BLaER1 (cell line): Measurements from ENCODE around the gene ASB13.
"Not testable (repeated sequence)": the region's sequence is repeated elsewhere in the genome, so short reads cannot be mapped to it uniquely, and the experiment has no call there.

Experiments
- H3K27ac ChIP-seq: shearing (Covaris generic); formaldehyde crosslinking; 2 replicates; pipeline ENCODE4 v1.8.1; 2022
- H3K27me3 ChIP-seq: shearing (Covaris generic); formaldehyde crosslinking; 2 replicates; pipeline ENCODE4 v1.8.1; 2022
- H3K36me3 ChIP-seq: shearing (Covaris generic); formaldehyde crosslinking; 2 replicates; pipeline ENCODE4 v1.8.1; 2022
- H3K4me1 ChIP-seq: shearing (Covaris generic); formaldehyde crosslinking; 2 replicates; pipeline ENCODE4 v1.8.1; 2022
- H3K4me2 ChIP-seq: shearing (Covaris generic); formaldehyde crosslinking; 2 replicates; pipeline ENCODE4 v1.8.1; 2022
- H3K4me3 ChIP-seq: shearing (Covaris generic); formaldehyde crosslinking; 2 replicates; pipeline ENCODE4 v1.8.1; 2022
- H3K9ac ChIP-seq: shearing (Covaris generic); formaldehyde crosslinking; 2 replicates; pipeline ENCODE4 v1.8.1; 2022
- H3K9me3 ChIP-seq: shearing (Covaris generic); formaldehyde crosslinking; 2 replicates; pipeline ENCODE4 v1.8.1; 2022
- H4K20me1 ChIP-seq: shearing (Covaris generic); formaldehyde crosslinking; 2 replicates; pipeline ENCODE4 v1.8.1; 2022
- Cebpa-rat ChIP-seq: shearing (Covaris generic); IDR thresholded peaks from 2 replicates; pipeline ENCODE4 v1.8.1; 2022

Gene ASB13

DNA sequence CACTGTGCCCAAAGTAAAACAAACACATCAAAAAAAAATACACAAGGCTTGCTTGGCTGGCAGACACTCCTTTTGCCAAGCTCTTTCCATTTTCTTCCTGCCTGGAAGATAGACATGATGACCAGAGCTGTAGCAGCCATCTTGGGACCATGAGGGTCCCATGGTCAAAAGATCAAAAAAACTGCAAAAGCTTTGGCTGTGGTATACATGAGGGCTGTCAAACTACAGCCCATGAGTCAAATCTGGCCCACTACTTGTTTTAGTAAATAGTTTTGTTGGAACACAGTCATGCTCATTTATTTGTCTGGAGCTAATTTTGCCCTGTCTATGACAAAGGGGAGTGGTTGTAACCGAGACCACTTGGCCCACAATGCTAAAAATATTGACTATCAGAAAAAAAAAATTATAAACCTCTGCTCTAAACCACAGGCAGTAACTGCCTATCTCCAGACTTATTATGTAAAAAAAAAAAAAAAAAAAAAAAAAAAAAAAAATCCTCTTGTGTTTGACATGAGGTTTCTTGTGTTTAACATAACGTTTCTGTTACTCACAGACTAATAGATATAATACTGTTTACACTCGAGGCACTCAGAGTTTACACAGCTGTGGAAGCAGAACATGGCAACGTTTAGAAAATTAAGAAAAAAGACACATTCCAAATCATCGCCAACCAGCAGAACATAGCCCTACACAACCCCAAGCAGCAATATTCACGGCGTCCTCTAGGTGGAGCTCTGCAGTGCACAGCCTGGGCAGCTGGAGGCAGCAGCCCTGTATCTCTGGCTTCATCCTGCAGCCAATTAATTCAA, 36.9 kb downstream of the ASB13 start:
- H3K4me1 ChIP-seq, result peaks cover 31% of the 10 kb centered on the region
- no peaks in the 10 kb centered on the region for H3K27me3 ChIP-seq
- TF ChIP-seq Cebpa-rat, result no peak
- H3K4me2 ChIP-seq, result peak overlapping the region; percentile 74
- H3K4me3 ChIP-seq, result no peak overlapping the region; the same call in 1 of the 2 replicates
- H3K36me3 ChIP-seq, result no peaks in the 10 kb centered on the region
- H3K27ac ChIP-seq, result 0 out of 2 replicates have a peak overlapping the region, but pooled peaks have one; percentile 35
- H4K20me1 ChIP-seq, result no peaks in the 10 kb centered on the region
- no peak overlapping the region for H3K9ac ChIP-seq
- no peaks in the 10 kb centered on the region for H3K9me3 ChIP-seq

DNA sequence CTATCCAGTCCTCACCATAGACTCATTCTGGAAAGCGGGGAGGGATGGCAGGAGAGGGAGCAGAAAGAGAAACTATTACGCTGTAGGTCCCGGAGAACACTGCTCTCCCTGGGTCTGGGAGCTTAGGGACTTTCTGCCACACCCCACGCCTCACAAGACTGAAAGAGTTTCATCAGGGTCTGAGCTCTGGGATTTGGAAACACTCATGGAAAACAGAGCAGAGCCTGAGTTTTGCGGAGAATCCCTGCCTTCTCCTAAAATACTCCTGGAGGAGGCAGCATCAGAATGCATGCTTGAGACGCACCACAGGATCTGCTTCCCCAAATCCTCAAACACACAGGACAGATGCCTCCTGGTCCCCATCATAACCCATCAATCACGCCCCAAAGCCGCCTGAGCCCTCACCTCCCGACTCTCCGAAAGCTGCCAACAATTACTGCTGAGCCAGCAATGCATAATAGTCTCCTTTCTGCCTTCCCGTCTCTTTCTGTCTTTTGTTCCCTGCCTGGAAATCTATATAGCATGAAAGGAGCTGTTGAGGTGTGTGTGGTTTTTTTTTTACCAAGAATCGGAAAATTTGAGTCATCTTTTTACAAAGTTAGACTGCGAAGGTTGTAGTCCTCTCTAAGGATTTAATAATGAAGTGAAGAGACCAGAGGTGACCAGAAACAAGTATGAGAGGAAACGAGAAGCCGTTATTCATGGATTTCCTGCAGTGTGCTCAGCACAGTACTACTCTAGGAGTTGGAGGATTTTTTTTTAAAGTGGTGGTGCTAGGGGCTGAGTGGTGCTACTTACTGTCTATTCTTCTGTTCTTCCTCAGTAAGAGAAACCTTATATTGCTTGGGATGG, 37.7 kb downstream of the ASB13 start:
- H3K9me3 ChIP-seq, result no peaks in the 10 kb centered on the region
- peaks cover 31% of the 10 kb centered on the region for H3K4me1 ChIP-seq
- H3K4me2 ChIP-seq, result peak overlapping the region; percentile 74
- no peaks in the 10 kb centered on the region for H3K36me3 ChIP-seq
- H4K20me1 ChIP-seq, result no peaks in the 10 kb centered on the region
- 0 out of 2 replicates have a peak overlapping the region, but pooled peaks have one; percentile 35 for H3K27ac ChIP-seq
- no peak for TF ChIP-seq Cebpa-rat
- no peak overlapping the region; the same call in 1 of the 2 replicates for H3K4me3 ChIP-seq
- H3K9ac ChIP-seq, result no peak overlapping the region
- no peaks in the 10 kb centered on the region for H3K27me3 ChIP-seq

DNA sequence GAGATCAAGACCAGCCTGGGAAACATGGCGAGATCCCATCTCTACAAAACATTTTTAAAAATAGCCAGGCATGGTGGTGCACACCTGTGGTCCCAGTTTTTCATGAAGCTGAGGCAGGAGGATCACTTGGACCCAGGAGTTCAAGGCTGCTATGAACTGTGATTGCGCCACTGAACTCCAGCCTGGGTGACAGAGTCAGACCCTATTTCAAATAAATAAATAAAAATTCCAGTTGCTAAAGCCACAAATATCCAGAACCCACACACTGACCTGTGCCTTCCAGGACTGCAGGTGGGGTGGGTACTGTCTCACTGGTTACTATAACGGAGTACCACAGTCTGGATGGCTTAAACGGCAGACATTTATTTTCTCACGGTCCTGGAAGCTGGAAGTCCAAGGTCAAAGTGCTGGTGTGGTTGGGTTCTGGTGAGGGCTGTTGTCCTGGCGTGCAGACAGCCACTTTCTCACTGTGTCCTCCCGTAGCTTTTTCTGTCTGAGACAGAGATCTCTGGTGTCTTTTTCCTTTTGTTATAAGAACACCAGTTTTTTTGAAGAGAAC, 38.8 kb downstream of the ASB13 start:
- H3K9ac ChIP-seq, result no peak overlapping the region
- H3K4me1 ChIP-seq, result peaks cover 31% of the 10 kb centered on the region
- no peak overlapping the region for H3K4me3 ChIP-seq
- H4K20me1 ChIP-seq, result no peaks in the 10 kb centered on the region
- no peaks in the 10 kb centered on the region for H3K9me3 ChIP-seq
- H3K27me3 ChIP-seq, result no peaks in the 10 kb centered on the region
- no peak overlapping the region for H3K27ac ChIP-seq
- TF ChIP-seq Cebpa-rat, result no peak
- H3K4me2 ChIP-seq, result no peak overlapping the region
- no peaks in the 10 kb centered on the region for H3K36me3 ChIP-seq

DNA sequence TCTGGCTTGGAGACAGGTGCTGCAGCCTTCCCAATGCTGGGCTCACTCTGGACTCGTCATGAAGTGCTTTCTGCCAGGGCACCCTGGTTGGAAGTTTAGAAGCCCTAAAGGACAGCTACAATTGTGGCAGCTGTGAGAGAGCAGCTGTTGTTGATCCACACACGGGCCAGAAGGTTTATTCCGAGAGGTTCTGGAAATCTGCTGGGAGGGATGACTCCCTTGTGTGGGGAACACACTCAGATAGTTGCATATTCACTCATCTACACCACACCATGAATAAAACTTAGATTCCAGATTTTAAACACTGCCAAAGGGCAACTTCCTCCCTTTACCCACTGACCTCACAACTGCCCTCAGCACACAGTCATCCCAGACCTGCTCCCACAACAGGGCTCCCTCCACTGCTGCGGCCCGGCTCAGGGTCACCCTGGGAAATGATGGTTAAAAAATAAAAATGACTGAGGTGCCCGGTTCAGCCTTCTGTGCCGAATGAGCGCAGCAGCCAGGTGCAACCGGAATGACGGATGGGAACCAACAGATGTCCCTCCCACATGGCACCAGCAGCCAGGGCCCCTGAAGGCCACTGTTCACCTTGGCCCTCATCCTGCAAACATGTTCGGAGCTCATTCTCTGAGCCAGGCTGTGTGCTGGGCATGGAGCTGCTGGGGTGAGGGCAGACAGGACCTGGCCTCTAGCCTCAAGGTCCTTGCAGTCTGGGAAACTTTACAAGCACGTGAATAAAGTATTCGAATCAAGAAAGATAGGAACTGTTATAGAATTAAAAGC, 40.2 kb downstream of the ASB13 start:
- Histone ChIP-seq H3K9ac (no peak overlapping the region), H3K4me2 (no peak overlapping the region), H3K4me3 (no peak overlapping the region), H3K36me3 (no peaks in the 10 kb centered on the region), H3K27ac (no peak overlapping the region), H4K20me1 (no peaks in the 10 kb centered on the region), H3K27me3 (no peaks in the 10 kb centered on the region), H3K9me3 (no peaks in the 10 kb centered on the region), H3K4me1 (peaks cover 23% of the 10 kb centered on the region)
- no peak for TF ChIP-seq Cebpa-rat

DNA sequence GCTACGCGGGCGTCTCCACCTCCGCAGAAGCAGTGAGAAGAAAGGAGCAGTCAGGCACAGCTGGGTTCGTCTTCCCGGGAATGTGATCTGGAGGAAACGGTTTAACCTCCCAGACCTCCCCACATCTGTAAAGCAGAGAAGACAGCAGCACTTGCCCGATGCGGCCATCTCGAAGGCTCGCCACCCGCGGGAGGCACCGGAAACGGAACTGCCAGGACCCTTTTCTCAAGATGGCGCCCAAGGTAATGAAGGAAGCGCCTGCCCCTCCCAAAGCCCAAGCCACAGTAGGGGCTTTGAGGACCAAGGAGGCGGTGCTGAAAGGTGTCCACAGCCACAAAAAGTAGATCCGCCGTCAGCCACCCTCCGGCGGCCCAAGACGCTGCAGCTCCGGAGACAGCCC, 41.7 kb downstream of the ASB13 start:
- Histone ChIP-seq H3K9me3 (no peaks in the 10 kb centered on the region), H3K36me3 (no peaks in the 10 kb centered on the region), H3K4me1 (peaks cover 26% of the 10 kb centered on the region), H3K27ac (no peak overlapping the region), H3K9ac (no peak overlapping the region), H3K27me3 (no peaks in the 10 kb centered on the region), H3K4me2 (no peak overlapping the region), H3K4me3 (no peak overlapping the region), H4K20me1 (no peaks in the 10 kb centered on the region)
- TF ChIP-seq Cebpa-rat, result no peak

DNA sequence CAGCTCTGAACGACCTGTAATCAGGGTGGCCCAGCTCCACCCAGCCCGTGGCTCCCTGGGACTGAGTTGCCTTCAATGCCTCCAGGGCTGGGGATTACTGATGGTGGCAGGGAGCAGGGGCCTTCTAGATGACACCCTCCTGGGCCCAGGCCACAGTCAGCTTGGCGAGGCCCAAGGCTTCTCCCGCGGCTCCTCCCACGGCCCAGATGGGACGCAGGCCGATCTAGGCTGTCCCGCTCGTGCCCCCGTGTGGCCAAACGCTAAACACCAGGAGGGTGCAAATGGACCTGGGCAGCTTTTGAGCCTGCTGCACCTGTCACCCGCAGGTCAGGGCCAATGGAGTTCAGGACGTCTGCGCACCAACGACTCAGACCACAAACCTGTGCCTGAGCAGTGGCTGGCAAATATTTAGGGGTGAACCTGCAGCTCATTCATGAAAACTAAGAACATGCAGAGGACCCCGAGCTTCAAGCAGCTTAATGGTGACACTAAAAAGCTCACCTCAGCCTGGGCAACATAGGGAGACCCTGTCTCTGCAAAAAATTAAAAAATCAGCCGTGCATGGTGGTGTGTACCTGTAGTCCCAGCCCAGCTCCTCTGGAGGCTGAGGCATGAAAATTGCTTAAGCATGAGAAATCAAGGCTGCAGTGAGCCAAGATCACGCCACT, 43.2 kb downstream of the ASB13 start:
- Histone ChIP-seq H3K27ac (no peak overlapping the region), H4K20me1 (no peaks in the 10 kb centered on the region), H3K4me2 (no peak overlapping the region), H3K4me1 (peaks cover 22% of the 10 kb centered on the region), H3K9me3 (no peaks in the 10 kb centered on the region), H3K9ac (no peak overlapping the region), H3K36me3 (no peaks in the 10 kb centered on the region), H3K4me3 (no peak overlapping the region), H3K27me3 (no peaks in the 10 kb centered on the region)
- no peak for TF ChIP-seq Cebpa-rat

DNA sequence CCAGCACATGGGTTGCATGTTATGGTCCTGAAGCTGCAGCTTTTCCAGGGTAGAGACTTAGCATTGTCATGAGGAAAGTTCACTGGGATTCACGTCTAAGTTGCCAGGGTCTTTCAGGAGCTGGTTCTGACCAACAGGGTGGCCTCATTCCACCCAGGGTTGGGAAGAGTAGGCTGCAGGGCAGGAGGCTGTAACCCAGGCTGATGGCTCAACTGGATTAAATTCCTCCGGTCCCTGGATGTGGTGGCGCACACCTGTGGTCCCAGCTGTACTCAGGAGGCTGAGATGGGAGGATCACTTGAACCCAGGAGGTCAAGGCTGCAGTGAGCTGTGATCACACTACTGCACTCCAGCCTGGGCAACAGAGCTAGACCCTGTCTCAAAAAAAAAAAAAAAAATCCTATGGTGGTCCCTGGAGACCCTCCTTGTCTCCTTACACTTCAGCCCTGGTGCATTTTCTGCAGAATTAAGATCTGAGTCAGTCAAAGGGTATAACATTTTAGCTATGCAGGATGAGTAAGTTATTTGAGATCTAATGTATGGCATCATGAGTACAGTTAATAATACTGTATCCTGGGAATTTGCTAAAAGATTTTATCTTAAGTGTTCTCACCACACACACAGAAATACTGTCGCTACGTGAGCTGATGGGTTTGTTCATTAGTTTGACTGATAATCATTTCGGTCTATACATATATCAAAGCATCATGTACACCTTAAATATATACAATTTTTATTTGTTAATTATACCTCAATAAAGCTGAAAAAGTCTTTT, 44.0 kb downstream of the ASB13 start:
- Histone ChIP-seq H3K27ac (no peak overlapping the region), H3K4me2 (no peak overlapping the region)

DNA sequence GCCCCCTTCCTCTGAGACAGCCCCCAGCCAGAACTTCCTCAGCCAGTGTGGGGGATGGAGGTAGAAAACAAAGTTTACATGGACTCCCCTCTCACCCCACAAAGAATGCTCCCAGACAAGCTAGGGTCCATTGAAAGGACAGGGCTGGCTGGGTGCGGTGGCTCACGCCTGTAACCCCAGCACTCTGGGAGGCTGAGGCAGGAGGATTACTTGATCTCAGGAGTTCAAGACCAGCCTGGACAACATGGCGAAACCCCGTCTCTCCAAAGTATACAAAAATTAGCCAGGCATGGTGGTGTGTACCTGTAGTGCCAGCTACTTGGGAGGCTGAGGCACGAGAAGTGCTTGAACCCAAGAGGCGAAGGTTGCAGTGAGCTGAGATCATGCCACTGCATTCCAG, 45.0 kb downstream of the ASB13 start:
- H3K27me3 ChIP-seq, H4K20me1 ChIP-seq, H3K4me2 ChIP-seq, H3K36me3 ChIP-seq, H3K27ac ChIP-seq, H3K9me3 ChIP-seq, H3K9ac ChIP-seq, H3K4me3 ChIP-seq: not testable (repeated sequence)
- H3K4me1 ChIP-seq, result peaks cover 21% of the 10 kb centered on the region

More for the DNA sequence above, 44.0 kb downstream of the ASB13 start:
- Histone ChIP-seq H3K4me3 (no peak overlapping the region), H3K4me1 (peaks cover 21% of the 10 kb centered on the region), H3K9ac (no peak overlapping the region), H4K20me1 (no peaks in the 10 kb centered on the region), H3K9me3 (no peaks in the 10 kb centered on the region), H3K36me3 (no peaks in the 10 kb centered on the region), H3K27me3 (no peaks in the 10 kb centered on the region)
- no peak for TF ChIP-seq Cebpa-rat
